Psoas muscle (tissue), 8 donors: Measurements from ENCODE around the gene TPCN2. TPM values are rescaled to one million over a fixed set of nuclear protein-coding genes. Genes with fewer than 3 reads are reported as not detected.

Source experiments
- ATAC-seq, 4 donors: fragments of 200-7000 bp; cut with Tn5 transposase; one replicate each; pipeline ENCODE4 v1.9.1; 2020; ENCODE audit warnings: moderate library complexity in 3 of 4, mild to moderate bottlenecking in 2 of 4
- DNase-seq, 2 donors: peaks; one replicate each; pipeline ENCODE4 v3.0.0-alpha.2; 2020
- H3K27ac ChIP-seq: fragments of 200-600 bp; one replicate; pipeline ENCODE4 v1.8.0; 2022
- H3K27me3 ChIP-seq, 3 donors: fragments of 200-600 bp in 1 of 3; one replicate each; pipeline versions ENCODE4 v1.6.1 to v1.8.0; 2013 to 2022; ENCODE audit warnings: low read length in 2 of 3, mild to moderate bottlenecking in 2 of 3, moderate library complexity in 1 of 3; ENCODE audit not compliant: insufficient read depth in 3 of 3
- H3K36me3 ChIP-seq, 2 donors: fragments of 200-600 bp in 1 of 2; one replicate each; pipeline versions ENCODE4 v1.6.1 to v1.8.0; 2013 to 2022; ENCODE audit warnings: low read depth in 1 of 2, mild to moderate bottlenecking in 1 of 2, moderate library complexity in 1 of 2; ENCODE audit not compliant: insufficient read depth in 1 of 2
- H3K4me1 ChIP-seq: fragments of 200-600 bp; one replicate; pipeline ENCODE4 v1.8.0; 2022
- H3K4me3 ChIP-seq: fragments of 200-600 bp; one replicate; pipeline ENCODE4 v1.8.0; 2022; ENCODE audit warnings: mild to moderate bottlenecking
- H3K9me3 ChIP-seq: fragments of 200-600 bp; one replicate; pipeline ENCODE4 v1.8.0; 2022
- CTCF ChIP-seq: fragments of 200-600 bp; IDR thresholded peaks from one replicate; pipeline ENCODE4 v1.8.0; 2022; ENCODE audit warnings: antibody characterized with exemption
- WGBS, 3 donors: extraction: QIAGEN DNeasy Blood & Tissue Kit; methylation state at CpG; one replicate each; pipeline versions ENCODE4 v1.1.6 to v1.1.7; 2013; 5-methylcytosine and 5-hydroxymethylcytosine counted together
- intact Hi-C, 2 donors: fragments of 100-400 bp; cut with DNase I; formaldehyde crosslinking; loops; one replicate each; pipeline versions ENCODE4 v1.11.0 to v1.14.2; 2022
- polyA plus RNA-seq, 3 donors: library from polyadenylated mRNA; stranded (reverse); fragments of 200-250 nt; gene quantifications; one replicate each; pipeline ENCODE4 v1.2.3, GENCODE V29; 2013
- total RNA-seq, 4 donors: library from RNA; stranded (reverse); fragmentation: NEBNext Ultra II Directional in 2 of 4; extraction: Animal tissue kit (Norgen Biotek cat#: 25700) in 2 of 4; gene quantifications; one replicate each; pipeline versions ENCODE4 v1.2.1 to v1.2.4, GENCODE V29; 2021 to 2023
- donor health status: healthy with polysubstance abuse.
- donor health status: DM: no; HTN: no; CAD: no; lungs with moderate emphysema.
- donor health status: Bipolar disorder and iron deficiency.
- donor health status: healthy.
- donor health status: DM: yes; HTN: yes; CAD: no.
- donor health status: DM: no; HTN: no; CAD: no.
- donor health status: DM: no; HTN: no; CAD: no.
- donor health status: DM: yes; HTN: yes; CAD: no.

Gene TPCN2
- total and polyA plus RNA-seq, 7 donors = 2.2 to 6.0 (median 3.5) TPM

- intact Hi-C loops = no loop called here
- DNase-seq = no peak
- H3K4me3 ChIP-seq = no peak overlapping the region
- peaks cover 9% of the 10 kb centered on the region for H3K9me3 ChIP-seq
- no peaks in the 10 kb centered on the region for H3K36me3 ChIP-seq
- WGBS, 3 donors = 85 to 87% (median 85%) methylated on average over 27 of the region's 27 CpGs
- no peak overlapping the region for H3K27ac ChIP-seq
- peaks cover 0 to 19% (median 3%) of the 10 kb centered on the region in 3 donors for H3K27me3 ChIP-seq
- no peak for ATAC-seq
- no peak for TF ChIP-seq CTCF
- H3K4me1 ChIP-seq = peaks cover 4% of the 10 kb centered on the region
These were observed 75.1 kb downstream of the TPCN2 start for GRCh38 chr11:69123593-69124545.

GRCh38 chr11:69125861-69126260, 77.1 kb downstream of the TPCN2 start:
- H3K9me3 ChIP-seq = peaks cover 9% of the 10 kb centered on the region
- no peak overlapping the region for H3K4me3 ChIP-seq
- ATAC-seq = no peak
- peaks cover 0 to 19% (median 3%) of the 10 kb centered on the region in 3 donors for H3K27me3 ChIP-seq
- WGBS, 3 donors = 76 to 91% (median 86%) methylated on average over 3 of the region's 3 CpGs
- no peak overlapping the region for H3K27ac ChIP-seq
- no peak for DNase-seq
- H3K4me1 ChIP-seq = peaks cover 4% of the 10 kb centered on the region
- intact Hi-C loops = no loop called here
- no peaks in the 10 kb centered on the region for H3K36me3 ChIP-seq
- TF ChIP-seq CTCF = no peak

- ATAC-seq (no peak), DNase-seq (no peak)
- peaks cover 4% of the 10 kb centered on the region for H3K4me1 ChIP-seq
- no peaks in the 10 kb centered on the region for H3K36me3 ChIP-seq
- TF ChIP-seq CTCF = no peak
- H3K9me3 ChIP-seq = peaks cover 9% of the 10 kb centered on the region
- no peak overlapping the region for H3K27ac ChIP-seq
- H3K4me3 ChIP-seq = no peak overlapping the region
- H3K27me3 ChIP-seq = peaks cover 0 to 19% (median 3%) of the 10 kb centered on the region in 3 donors
- WGBS, 3 donors = 58 to 77% (median 62%) methylated on average over 11 to 12 of the region's 12 CpGs
- intact Hi-C loops = no loop called here
These were observed 77.6 kb downstream of the TPCN2 start for GRCh38 chr11:69126286-69126685.

- H3K4me3 ChIP-seq = no peak overlapping the region
- peaks cover 4% of the 10 kb centered on the region for H3K4me1 ChIP-seq
- DNase-seq (no peak), ATAC-seq (no peak)
- peaks cover 9% of the 10 kb centered on the region for H3K9me3 ChIP-seq
- TF ChIP-seq CTCF = no peak
- 30 to 43% (median 34%) methylated on average over 24 to 26 of the region's 26 CpGs for WGBS, 3 donors
- intact Hi-C loops = no loop called here
- H3K27ac ChIP-seq = no peak overlapping the region
- H3K27me3 ChIP-seq = peaks cover 0 to 19% (median 3%) of the 10 kb centered on the region in 3 donors
- no peaks in the 10 kb centered on the region for H3K36me3 ChIP-seq
These were observed 78.5 kb downstream of the TPCN2 start for GRCh38 chr11:69127081-69127850.
